ENCODE measurements around the gene LIX1L.

- TF ChIP-seq CTCF (IDR thresholded peaks at IDR 0.05) = no peak
- TF ChIP-seq POLR2A (IDR thresholded peaks at IDR 0.05) = no peak
Measured at GRCh38 chr1:145897969-145898368, 59.8 kb downstream of the LIX1L start.

Data from right lobe of liver (tissue), 4 donors.